NCI-H1105 (cell line): ENCODE data around the gene NOX3.

Source experiments
- DNase-seq: peaks from one replicate; lab custom pipeline; 2025; lab: John Stamatoyannopoulos, UW

The NOX3 gene

DNA sequence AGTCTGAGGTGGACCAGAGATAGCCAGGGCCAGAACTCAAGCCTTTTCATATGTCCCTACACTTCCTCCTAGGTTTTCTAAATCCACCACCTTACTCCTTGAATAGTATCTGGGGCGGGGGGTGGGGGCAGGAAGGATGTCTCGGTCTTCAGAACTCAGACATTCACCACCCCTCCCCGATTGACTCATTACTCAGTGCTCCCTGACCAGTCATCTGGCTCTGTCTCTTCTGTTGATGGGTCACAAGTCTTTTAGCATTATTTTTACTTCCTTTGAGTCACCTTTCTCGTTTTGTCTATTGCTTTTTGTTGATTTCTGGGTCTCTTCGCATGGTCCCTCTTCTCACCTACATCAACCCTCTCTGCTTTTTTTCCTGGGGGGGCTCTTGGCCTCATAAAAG is 23.3 kb downstream of the NOX3 start:
- DNase-seq: no peak

DNA sequence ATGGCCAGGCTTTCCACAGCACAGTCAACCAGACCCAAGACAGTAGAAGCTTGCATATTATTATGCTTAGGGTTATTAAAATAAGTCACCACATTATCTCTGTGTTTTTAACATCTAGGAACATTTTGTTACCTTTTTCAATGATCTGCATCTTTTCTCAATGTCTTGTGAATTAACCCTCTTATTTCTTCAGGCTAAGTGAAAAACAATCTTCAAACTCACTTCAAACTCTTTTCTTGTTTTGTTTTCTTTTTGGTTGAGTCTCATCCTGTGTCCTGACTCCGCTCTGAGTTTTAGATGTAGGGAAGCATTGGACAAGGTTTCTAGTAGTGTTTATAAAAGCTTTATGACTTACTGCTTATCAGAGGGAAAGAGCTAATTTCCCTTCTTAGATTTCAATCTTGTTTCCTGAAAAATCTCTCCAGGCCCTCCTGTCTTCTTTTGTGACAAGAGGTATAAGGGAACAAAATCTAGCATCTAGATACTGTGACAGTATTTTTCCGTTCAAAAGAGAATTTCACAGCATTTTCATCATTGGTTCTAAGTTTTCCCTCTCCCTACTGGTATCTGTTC is 26.2 kb downstream of the NOX3 start:
- DNase-seq: no peak

DNA sequence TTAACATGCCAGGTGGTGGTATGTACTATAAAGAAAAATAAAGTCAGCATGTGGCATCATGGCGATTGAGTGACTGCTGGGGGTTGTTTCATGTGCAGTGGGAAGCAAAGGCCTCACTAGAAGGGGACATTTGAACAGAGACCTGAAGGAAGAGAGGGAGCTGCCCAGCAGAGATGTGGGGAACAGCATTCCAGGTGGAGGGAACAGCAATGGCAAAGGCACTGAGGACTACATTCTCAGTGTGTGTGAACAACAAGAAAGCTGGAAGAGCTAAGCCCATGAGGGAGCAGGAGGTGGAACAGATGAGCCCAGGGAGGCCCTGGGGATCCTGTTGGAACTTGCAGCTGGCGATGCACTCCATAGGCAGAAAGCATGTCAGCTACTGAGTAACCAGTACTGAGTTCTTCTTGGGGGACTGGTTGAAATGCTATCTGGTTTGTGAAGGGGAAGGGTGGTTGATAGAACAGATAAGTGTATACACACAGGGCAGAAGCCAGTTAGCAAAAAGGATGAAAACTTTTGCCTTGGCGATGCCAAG is 29.2 kb downstream of the NOX3 start:
- no peak for DNase-seq

DNA sequence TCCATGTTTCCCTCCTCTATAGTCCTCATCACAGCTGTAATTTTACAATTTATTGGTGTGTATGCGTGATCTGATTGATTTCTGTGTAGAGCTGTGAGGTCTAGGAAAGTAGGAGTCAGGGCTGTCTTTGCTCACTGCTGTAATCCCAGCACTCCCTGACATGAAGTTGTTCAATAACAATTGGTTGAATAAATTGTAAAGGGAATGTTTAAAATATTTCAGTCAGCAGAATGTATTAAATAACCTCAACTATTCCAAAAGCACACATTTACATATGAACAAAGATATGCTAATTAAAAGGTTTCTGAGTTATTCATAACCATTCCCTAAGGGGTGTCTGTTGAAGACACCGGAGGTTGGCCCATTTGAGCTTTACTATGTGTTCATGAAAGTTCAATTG is 31.5 kb downstream of the NOX3 start:
- DNase-seq: no peak

DNA sequence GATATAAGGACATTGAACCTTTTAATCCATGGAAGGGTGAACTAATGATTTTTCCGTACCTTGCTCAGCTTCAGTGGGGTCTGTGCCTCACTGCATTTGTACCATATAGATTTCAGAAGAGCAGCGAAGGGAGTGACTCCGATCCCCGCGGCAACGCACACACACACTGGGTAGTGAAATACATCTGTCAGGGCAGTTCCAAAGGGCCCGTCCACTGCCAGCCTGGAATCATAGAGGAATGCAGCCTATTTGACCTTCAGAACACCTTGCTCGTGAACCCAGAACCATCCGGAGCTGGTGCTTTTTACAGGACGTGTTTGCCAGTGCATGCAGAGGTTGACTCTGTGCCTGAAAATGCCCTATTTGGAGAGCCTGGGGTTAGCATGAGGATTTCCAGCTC is 33.0 kb downstream of the NOX3 start:
- DNase-seq: no peak

DNA sequence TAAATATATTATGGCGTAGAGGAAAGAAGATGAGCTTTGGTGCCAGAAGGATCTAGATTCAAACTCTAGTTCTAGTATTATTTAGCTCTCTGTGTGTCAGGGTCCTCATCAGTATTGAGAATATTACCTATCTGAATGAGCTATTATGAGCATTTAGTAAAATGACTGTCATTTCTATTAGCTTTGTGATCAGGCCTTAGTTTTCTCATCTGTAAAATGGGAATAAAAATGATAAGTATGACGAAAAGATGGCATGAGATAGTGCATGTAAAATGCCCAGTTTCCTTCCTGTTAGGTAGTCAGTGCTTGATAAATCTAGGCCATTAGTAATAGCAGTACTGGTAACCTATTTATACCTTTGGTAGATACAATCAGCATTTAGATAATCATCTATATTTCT is 35.1 kb downstream of the NOX3 start:
- no peak for DNase-seq

DNA sequence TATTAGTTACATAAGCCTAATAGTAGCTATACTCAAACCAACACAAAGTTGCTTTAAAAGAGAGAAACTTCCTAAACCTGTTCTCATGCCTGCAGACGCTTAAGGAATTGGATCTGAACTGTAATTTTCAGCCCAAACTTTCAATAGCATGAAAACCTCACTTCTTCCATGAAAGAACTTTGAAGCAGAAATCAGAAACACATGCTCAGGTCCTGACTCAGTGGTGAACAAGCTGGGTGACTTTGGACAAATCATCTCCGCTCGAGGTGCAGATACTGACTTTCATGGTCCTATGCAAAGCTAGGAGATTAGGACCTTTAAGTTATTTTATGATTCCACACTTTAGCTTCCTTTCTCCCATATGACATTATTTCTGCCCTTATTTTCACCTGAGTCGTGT is 36.5 kb downstream of the NOX3 start:
- DNase-seq: no peak

DNA sequence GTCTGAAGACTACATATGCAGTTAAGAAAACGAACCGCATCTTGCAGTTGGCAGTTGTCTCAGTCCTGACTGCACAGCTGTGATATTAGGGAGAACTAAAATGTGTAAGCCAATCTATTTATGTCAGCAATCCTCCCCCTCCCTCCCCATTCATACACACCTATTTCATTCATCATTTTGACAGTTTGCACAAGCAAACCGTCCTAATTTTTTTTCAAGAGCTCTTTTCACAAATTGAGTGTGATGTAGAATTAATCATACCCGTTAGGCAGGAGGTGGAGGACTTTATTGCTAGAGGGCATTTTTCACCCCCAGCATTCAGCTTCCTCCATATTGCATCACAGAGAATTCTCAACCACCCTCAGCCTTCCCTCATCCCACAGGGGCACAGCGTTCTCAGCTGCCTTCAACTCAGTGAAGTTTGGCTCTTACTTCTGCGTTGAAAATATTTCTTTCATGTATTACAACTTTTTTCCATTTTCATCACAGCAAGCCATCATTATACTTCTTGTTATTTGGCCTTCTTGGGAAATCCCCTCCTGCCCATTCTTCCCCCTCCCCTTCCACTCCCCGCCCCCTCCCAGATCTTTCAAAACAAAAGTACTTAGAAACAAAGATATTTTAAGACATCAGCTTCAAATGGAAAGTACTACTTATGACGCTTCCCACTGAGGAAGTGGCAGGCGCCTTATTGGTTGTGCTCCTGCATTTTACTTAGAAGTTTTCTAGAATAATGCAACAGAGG is 37.5 kb downstream of the NOX3 start:
- peak; percentile 69 for DNase-seq

DNA sequence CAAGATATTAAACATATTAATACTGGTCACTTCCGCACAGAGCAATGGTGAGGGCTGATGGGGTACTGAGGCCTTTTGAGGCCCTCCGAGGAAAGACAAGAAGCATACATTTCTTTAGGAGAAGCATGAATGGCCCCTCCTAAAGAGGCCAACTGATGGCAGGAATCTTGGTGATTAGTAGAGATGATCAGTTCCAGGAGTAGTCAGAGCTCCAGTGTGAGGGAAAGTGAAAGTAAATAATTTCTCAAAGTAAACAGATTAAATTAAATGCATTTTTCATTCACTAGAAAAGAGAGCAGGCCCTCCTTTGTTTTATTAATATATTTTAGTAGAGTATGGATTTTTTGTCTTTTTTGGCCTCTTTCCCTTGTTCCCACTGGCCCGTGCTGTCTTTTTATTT is 38.2 kb downstream of the NOX3 start:
- no peak for DNase-seq

DNA sequence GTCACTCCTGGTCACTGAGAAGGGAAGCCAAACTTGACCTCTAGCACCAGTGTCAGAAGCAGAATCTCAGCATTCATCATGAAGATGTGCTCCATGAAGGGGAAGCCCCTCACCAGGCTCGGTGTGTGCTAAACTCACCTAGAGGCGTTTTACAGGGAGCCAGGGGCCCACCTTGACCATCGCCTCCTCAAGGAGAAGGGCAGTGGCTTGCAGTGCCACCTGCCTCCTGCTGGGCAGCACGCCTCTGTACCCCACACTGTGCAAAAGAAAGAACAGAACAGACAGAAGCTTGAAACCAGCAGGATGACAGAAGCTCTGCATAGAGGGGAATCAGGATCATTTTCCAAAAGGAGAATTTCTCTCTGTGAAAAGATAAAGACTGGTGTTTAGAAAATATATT is 39.7 kb downstream of the NOX3 start:
- DNase-seq: no peak

DNA sequence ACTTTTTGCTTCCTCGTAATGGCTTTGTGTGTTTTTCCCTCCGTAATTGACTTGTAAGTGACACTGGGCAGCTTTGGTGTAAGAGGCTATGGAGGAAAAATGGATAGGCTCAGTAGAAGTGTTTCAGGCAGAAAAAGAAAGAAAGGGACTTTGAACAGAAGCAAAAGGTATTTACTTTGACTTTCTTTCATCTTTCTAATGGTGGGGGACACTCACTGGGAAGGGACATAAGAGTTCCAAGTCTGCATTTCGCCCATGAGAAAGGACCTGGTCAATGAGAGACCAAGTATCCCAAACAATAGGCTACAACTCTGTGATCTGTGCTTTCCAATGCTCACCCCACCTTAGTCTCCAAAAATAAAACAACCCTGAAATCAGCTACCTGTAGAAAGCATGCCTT is 41.6 kb downstream of the NOX3 start:
- DNase-seq: no peak

DNA sequence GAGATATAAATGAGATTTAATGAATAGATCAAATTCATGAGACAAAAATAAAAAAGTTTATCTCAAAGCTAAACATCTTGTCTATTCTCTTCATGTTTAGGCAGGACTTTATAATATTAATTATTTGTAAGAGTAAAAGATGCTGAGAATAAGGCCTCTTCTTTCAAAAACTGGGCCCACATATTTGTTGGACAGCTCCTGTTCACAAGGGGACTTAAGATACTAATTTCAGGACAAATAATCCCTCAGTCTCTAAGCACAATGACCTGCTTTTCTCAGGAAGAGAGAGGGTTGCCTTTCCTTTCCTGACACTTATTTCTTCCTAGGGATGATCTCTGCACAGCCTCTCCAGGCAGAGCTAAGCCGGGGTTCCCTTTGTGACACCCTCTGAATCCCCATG is 43.3 kb downstream of the NOX3 start:
- DNase-seq: no peak

DNA sequence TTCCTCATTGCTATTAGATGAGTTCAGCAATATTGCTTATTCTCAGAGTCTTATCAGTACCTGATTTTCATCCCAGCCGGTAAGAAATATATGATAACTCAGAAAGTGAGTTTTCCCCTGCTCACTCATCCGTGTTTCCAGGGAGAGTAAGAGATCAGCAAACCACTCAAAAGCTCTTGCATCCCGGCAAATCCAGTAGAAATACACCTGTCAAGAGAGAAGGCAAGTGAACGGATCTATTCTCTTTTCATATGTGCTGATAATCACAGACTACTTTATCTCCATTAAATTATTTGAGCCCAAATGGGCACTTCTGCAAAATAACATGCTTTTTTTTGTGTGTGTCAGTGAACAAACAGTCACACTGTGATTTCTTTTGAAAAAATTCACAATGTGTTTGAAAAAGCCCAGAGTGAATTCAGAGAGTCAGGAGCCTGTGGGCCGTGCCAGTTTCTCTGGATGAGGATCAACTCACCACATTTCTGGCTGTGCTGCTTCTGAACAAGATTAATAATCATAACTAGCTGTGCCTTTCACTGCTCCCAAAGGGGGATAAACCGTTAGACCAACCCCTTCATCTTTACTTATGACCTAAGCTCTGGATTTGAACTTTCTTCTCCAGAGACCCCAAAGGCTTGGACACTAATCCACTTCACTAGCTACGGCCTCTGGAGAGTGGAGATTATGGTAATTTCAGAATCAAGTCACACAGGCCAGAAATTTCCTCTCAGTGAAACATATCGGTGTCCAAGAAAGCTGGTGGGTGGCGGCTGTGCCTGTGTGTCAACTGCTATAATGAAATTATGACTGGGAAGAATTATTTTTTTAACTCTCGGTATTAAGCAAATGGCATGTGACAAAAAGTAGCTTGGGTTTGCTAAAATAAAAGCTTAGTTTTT is 44.2 kb downstream of the NOX3 start:
- DNase-seq: no peak

DNA sequence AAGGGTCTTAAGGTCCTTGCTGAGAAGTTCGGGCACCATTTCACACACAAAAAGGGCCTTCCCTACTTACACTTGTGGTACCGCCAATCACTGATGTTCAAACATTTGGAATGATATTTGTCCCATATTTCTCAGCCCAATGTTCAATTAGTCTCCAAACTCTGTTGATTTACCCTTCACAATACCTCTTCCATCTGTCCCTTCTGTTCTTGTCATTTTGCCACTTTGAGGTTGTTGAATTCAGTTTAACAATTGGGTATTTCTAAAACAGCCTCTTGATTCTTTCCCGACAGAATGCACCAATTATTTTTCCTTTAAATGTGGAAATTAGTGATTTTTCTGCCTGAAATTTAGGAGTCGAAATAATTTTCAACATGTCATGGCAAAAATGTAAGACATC is 46.2 kb downstream of the NOX3 start:
- no peak for DNase-seq

DNA sequence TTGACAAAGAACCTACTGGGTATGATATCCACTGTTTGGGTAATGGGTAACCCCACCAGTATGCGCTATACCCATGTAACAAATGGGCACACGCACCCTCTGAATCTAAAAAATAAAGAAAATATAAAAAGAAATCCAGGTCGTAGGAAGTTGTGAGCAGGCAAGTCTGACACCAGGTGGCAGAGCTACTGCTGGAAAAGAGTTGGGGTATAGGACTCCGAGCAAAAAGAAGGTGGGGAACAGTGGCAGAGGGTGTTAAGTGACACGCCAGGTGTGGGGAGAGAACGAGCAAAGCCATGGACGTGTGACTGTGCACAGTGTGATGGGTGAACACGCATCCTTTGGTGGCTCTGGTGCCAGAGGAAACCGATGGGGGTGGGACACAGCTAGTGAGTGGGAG is 46.7 kb downstream of the NOX3 start:
- no peak for DNase-seq

DNA sequence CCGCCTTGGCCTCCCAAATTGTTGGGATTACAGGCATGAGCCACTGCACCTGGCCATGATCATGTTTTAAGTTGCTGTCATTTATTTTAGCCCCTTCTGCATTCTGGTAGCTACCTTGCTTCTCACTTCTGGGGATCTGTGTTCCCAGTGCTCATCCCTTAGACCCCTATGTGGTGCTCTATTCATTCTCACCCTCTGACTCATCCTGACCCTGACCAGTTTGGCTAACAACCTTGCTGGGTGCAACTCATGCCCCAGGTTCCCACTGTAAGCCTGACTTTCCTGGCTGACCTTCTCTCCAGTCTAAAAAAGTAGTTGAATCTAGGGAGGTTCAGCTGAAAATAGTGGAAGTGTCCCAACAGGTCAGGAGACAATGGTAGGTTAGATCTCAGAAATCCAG is 47.4 kb downstream of the NOX3 start:
- no peak for DNase-seq

DNA sequence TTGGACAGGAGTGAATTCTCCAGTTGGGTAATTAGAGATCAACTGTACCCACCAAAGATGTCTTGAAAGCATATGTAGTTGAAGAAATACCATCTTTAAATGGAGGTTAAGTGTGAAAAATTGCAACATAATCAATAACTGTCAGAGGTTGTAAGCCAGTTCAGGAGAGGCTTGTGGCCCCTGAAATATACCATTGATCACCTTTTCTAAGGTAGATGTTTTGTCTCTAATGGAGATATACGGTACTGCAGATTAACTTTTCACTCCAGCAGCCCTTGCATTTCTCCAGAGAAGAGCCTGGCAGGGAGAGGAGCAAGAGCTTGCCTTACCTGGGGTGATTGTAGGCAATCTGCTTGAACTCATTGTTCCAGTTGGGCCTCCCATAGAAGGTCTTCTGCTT is 48.8 kb downstream of the NOX3 start:
- DNase-seq: no peak

DNA sequence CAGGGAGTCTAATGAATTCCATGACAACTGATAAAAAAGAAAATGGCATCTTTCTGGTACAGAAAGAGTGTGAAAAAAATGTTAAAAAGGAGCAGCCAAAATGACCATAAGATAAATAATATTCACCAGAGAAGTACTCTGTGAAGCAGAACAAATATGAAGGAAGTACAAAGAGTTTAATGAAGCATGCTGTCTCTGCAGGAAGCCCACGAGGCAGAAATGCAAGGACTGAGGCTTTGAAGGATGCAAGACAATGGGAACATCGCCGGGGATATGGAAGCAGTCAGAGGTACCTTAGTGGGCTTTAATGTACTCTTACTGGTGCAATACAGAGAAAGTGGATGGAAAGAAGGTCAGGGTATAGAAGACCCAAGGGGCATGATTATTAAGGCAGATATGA is 50.7 kb downstream of the NOX3 start:
- DNase-seq: no peak

DNA sequence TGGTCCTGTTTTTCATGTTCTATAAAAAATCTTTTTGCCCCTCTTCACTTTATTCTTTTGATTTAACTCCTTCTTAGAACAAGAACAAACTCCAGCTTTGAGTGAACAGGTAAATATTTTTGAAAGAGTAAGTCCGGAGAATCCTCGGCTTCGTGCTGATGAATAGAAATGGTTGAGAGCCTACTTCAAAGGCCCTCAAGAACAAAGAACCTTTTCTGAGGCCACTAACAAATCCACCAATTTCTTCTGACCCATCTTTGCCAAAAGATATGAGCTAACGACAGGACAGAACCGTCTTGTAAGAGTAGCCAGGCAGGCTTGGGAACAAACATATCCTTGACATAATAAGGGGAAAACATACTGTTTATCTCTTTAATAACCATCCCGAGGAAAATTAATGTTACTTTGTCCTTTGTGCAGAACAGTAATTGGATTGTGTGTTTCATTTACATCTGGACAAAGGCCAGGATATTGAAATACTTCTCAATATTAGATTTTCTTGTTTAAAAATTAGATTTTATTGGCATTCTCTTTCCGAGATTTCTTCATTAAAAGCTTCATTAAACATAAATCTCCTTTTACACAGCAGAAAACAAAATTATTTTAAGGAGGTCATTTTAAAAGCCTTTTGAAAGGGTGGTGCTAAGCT is 52.9 kb downstream of the NOX3 start:
- DNase-seq: no peak

DNA sequence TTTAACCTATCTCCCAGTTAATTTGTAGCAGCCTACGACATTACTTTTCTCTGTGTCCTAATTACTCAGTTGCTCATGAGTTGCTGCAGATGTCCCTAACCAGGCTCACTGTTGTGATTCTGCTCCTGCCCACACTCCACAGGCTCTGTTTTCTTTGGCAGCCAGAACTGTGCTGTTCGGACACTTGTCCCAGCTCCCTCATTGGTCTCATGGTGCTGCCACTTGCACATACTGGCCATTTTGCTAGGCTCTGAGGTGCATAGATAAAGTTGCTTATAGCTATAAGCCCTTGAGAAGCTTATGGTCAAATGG is 55.0 kb downstream of the NOX3 start:
- no peak for DNase-seq

DNA sequence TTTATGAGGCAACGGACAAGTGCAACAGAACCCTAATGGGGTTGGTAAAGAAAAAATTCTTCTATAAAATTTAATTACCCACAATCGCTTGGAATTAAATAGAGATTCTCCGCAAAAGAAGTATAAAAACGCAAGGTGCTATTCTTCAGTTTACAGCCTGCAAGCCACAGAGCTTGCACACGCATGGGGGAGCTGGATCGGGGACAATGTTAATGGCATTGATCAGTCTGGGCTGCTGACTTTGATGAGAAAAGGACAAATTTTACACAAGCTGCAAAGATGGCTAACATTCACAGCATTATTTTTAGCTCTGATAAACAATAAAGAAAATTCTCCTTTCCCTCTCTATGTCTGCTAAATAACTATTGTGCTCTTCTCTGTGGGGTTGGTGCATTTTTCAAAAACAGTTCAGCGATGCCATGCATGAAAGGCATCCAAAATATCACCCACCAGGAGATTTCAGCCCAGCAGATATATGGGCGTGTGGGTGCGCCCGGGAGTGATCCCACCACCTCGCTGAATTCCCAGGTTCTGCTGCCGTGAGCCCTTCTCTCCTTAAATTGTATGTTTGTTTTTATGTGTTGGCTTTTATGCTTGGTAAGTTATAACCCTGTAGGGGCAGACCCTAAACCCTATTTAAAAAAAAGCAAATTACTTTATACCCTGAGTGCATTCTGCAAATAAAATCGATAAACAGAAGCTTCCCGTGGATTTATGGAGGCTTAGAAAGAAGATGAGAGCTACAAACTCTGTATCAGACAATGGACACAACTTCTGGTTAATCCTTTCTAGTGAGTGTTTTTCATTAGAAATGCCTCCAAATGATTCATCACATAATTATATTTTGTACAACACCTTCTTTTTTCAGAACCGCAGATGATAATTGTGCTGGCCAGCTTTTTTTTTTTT is 55.6 kb downstream of the NOX3 start:
- no peak for DNase-seq
